SJSA1 (cell line): ENCODE measurements around the gene ZNF697. TPM values are rescaled to one million over a fixed set of nuclear protein-coding genes. Genes with fewer than 3 reads are reported as not detected.
"Not testable (repeated sequence)": the region's sequence is repeated elsewhere in the genome, so short reads cannot be mapped to it uniquely, and the experiment has no call there.

Experiments
- DNase-seq, 2 experiments: peaks; one replicate each; pipeline ENCODE4 v3.0.0-alpha.2; 2015 to 2020; ENCODE audit warnings: low spot score in 2 of 2, low read depth in 1 of 2
- H3K27ac ChIP-seq: fragments of 250-450 bp; sonication (Bioruptor Pico); 2 replicates; pipeline ENCODE4 v1.5.1; 2020; ENCODE audit warnings: mild to moderate bottlenecking, moderate library complexity
- H3K27me3 ChIP-seq: fragments of 250-450 bp; sonication (Bioruptor Pico); replicated peaks from 2 replicates; pipeline ENCODE4 v1.5.1; 2020; ENCODE audit warnings: mild to moderate bottlenecking, moderate library complexity
- H3K36me3 ChIP-seq: fragments of 250-450 bp; sonication (Bioruptor Pico); 2 replicates; pipeline ENCODE4 v1.5.1; 2020; ENCODE audit warnings: mild to moderate bottlenecking
- H3K4me1 ChIP-seq: fragments of 250-450 bp; sonication (Bioruptor Pico); replicated peaks from 2 replicates; pipeline ENCODE4 v1.6.1; 2021; ENCODE audit warnings: mild to moderate bottlenecking
- H3K4me3 ChIP-seq: fragments of 250-450 bp; sonication (Bioruptor Pico); 2 replicates; pipeline ENCODE4 v1.5.1; 2020; ENCODE audit warnings: mild to moderate bottlenecking
- H3K9me3 ChIP-seq: fragments of 250-450 bp; sonication (Bioruptor Pico); replicated peaks from 2 replicates; pipeline ENCODE4 v1.5.1; 2020; ENCODE audit warnings: mild to moderate bottlenecking
- total RNA-seq: library from RNA; depleted of rRNA; stranded (reverse); fragments of >200 nt; shearing (Covaris generic); gene quantifications from 2 replicates; pipeline ENCODE4 v1.2.3, GENCODE V29; 2014

The ZNF697 gene
- total RNA-seq, 1 experiment from 2014 or later: 5.0 TPM

GRCh38 chr1:119616748-119617147, 31.3 kb downstream of the ZNF697 start:
- not testable (repeated sequence) for H3K27ac ChIP-seq, DNase-seq, H3K9me3 ChIP-seq, H3K27me3 ChIP-seq, H3K4me3 ChIP-seq, H3K36me3 ChIP-seq, H3K4me1 ChIP-seq

GRCh38 chr1:119615100-119615499, 33.0 kb downstream of the ZNF697 start:
- not testable (repeated sequence) for H3K27me3 ChIP-seq, H3K27ac ChIP-seq, H3K9me3 ChIP-seq, H3K4me1 ChIP-seq, DNase-seq, H3K4me3 ChIP-seq, H3K36me3 ChIP-seq

- Histone ChIP-seq H3K9me3 (no peaks in the 10 kb centered on the region), H3K27me3 (no peaks in the 10 kb centered on the region), H3K4me1 (no peaks in the 10 kb centered on the region), H3K36me3 (no peaks in the 10 kb centered on the region), H3K4me3 (no peak overlapping the region), H3K27ac (no peak overlapping the region)
- DNase-seq: peak; percentile 59 to 78
Observed at GRCh38 chr1:119613769-119614720, 34.0 kb downstream of the ZNF697 start.

- no peaks in the 10 kb centered on the region for H3K36me3 ChIP-seq
- no peak overlapping the region for H3K4me3 ChIP-seq
- H3K27me3 ChIP-seq: no peaks in the 10 kb centered on the region
- H3K9me3 ChIP-seq: no peaks in the 10 kb centered on the region
- H3K4me1 ChIP-seq: no peaks in the 10 kb centered on the region
- no peak overlapping the region for H3K27ac ChIP-seq
- peak; percentile 41 to 68 for DNase-seq
Observed at GRCh38 chr1:119611701-119612113, 36.4 kb downstream of the ZNF697 start.

GRCh38 chr1:119608816-119609215, 39.2 kb downstream of the ZNF697 start:
- not testable (repeated sequence) for H3K9me3 ChIP-seq, H3K4me1 ChIP-seq, H3K27ac ChIP-seq, H3K36me3 ChIP-seq, H3K27me3 ChIP-seq, DNase-seq, H3K4me3 ChIP-seq

GRCh38 chr1:119607087-119607807, 40.8 kb downstream of the ZNF697 start:
- not testable (repeated sequence) for H3K4me1 ChIP-seq, H3K27ac ChIP-seq, H3K36me3 ChIP-seq, H3K4me3 ChIP-seq, DNase-seq, H3K27me3 ChIP-seq, H3K9me3 ChIP-seq

GRCh38 chr1:119606394-119606793, 41.7 kb downstream of the ZNF697 start:
- Histone ChIP-seq H3K9me3 (no peaks in the 10 kb centered on the region), H3K36me3 (no peaks in the 10 kb centered on the region), H3K27ac (no peak overlapping the region), H3K4me3 (no peak overlapping the region), H3K27me3 (no peaks in the 10 kb centered on the region), H3K4me1 (peaks cover 4% of the 10 kb centered on the region; the same call in 1 of the 2 replicates)
- no peak for DNase-seq

- H3K4me3 ChIP-seq: no peak overlapping the region
- no peaks in the 10 kb centered on the region for H3K27me3 ChIP-seq
- H3K9me3 ChIP-seq: no peaks in the 10 kb centered on the region
- H3K36me3 ChIP-seq: no peaks in the 10 kb centered on the region
- no peak overlapping the region for H3K27ac ChIP-seq
- H3K4me1 ChIP-seq: peaks cover 4% of the 10 kb centered on the region; the same call in 1 of the 2 replicates
- DNase-seq: no peak
Observed at GRCh38 chr1:119605686-119606085, 42.4 kb downstream of the ZNF697 start.

GRCh38 chr1:119605080-119605479, 43.0 kb downstream of the ZNF697 start:
- not testable (repeated sequence) for H3K27ac ChIP-seq, H3K36me3 ChIP-seq, DNase-seq, H3K27me3 ChIP-seq, H3K4me3 ChIP-seq, H3K4me1 ChIP-seq, H3K9me3 ChIP-seq

GRCh38 chr1:119603695-119604094, 44.4 kb downstream of the ZNF697 start:
- Histone ChIP-seq H3K9me3 (no peaks in the 10 kb centered on the region), H3K4me3 (no peak overlapping the region), H3K27me3 (no peaks in the 10 kb centered on the region), H3K36me3 (no peaks in the 10 kb centered on the region), H3K4me1 (peaks cover 4% of the 10 kb centered on the region; the same call in 1 of the 2 replicates), H3K27ac (no peak overlapping the region)
- DNase-seq: no peak

- H3K36me3 ChIP-seq: not testable (repeated sequence)
Observed at GRCh38 chr1:119603241-119603640, 44.8 kb downstream of the ZNF697 start.

GRCh38 chr1:119602789-119603188, 45.3 kb downstream of the ZNF697 start:
- not testable (repeated sequence) for DNase-seq, H3K4me1 ChIP-seq, H3K36me3 ChIP-seq, H3K4me3 ChIP-seq, H3K27me3 ChIP-seq, H3K27ac ChIP-seq, H3K9me3 ChIP-seq

More at GRCh38 chr1:119603241-119603640, 44.8 kb downstream of the ZNF697 start:
- H3K4me3 ChIP-seq, H3K4me1 ChIP-seq, H3K9me3 ChIP-seq, H3K27me3 ChIP-seq, DNase-seq, H3K27ac ChIP-seq: not testable (repeated sequence)

GRCh38 chr1:119602169-119602568, 45.9 kb downstream of the ZNF697 start:
- H3K27me3 ChIP-seq: no peaks in the 10 kb centered on the region
- DNase-seq: no peak
- H3K4me3 ChIP-seq: no peak overlapping the region
- no peak overlapping the region for H3K27ac ChIP-seq
- peaks cover 4% of the 10 kb centered on the region; the same call in 1 of the 2 replicates for H3K4me1 ChIP-seq
- H3K9me3 ChIP-seq: no peaks in the 10 kb centered on the region
- no peaks in the 10 kb centered on the region for H3K36me3 ChIP-seq

- H3K27me3 ChIP-seq: no peaks in the 10 kb centered on the region
Observed at GRCh38 chr1:119600976-119601375, 47.1 kb downstream of the ZNF697 start.

More at GRCh38 chr1:119600976-119601375, 47.1 kb downstream of the ZNF697 start:
- no peak for DNase-seq
- H3K27ac ChIP-seq: no peak overlapping the region
- no peaks in the 10 kb centered on the region for H3K36me3 ChIP-seq
- H3K4me3 ChIP-seq: no peak overlapping the region
- H3K9me3 ChIP-seq: no peaks in the 10 kb centered on the region
- H3K4me1 ChIP-seq: peaks cover 4% of the 10 kb centered on the region; the same call in 1 of the 2 replicates
